Measurements from ENCODE around the gene PDIA4. TPM values are rescaled to one million over a fixed set of nuclear protein-coding genes. Genes with fewer than 3 reads are reported as not detected.

PDIA4 gene
- total RNA-seq, 4 donors from 2014 or later = 48.6 to 61.8 (median 57.4) TPM

DNA sequence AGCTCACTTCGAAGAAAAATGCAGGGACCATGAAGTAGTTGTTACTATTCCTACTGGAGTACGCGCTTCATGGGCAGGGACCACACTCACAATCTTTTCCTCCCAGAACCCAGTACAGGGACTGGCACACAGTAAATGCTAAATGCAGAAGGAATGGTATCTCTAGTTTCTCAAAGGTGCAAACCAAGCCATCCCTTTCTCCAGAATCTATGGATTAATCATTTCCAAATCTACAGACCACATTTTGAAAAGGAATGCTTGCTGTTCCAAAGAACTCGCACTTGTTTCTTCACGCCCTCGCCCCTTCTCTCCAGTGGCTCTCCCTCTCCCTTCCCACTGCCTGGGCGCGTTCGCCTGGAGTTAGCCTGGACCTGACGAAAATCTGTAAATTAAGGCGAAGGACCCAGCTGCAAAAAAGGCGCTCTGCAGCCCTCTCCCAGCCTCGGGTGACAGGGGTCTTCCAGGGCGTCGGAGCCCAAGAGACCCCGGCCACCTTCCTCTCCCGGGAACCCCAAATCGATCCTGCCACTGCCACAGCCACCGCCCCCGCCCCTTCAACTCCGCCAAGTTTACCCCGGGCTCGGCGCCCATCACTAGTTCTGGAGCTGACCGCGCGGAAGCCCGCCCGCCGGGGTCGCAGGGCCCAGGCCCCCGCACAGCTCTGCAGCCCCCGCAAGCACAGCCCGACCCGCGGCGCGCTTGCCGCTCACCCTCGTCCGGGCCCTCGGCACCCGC lies 527 bp downstream of the PDIA4 start:
- no peaks in the 10 kb centered on the region for H3K36me3 ChIP-seq
- WGBS = 1% methylated on average over 16 of the region's 43 CpGs

DNA sequence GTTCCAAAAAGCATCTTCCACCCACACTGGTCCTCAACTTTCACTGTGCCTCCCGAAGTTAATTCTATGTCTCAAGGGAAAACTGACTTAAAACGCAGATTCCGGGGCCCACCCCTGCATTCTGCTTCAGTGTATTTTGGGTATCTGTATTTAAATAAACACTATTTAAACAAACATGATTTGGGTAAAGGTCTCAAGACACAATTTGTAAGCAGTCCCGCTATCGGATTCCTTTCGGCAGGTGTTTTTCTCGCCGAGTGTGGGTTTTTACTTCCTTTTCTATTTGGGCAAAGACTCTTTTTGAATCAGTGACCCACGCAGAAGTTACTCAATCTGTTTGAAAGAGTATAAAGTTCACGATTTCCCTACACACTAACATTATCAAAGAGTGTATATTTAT lies 1.2 kb downstream of the PDIA4 start:
- peak overlapping the region; percentile 95 for H3K4me3 ChIP-seq

More for the DNA sequence above, 527 bp downstream of the PDIA4 start:
- DNase-seq (ENCODE audit: low spot score in 2 of 2) = peak in 1 of 2 donors; percentile 66
- H3K4me3 ChIP-seq = peak overlapping the region; percentile 95
- TF ChIP-seq POLR2AphosphoS5 (IDR thresholded peaks at IDR 0.05) (no peak), EP300 (IDR thresholded peaks at IDR 0.05) (no peak), POLR2A (IDR thresholded peaks at IDR 0.05) (no peak)
- TF ChIP-seq, protein P1, sequence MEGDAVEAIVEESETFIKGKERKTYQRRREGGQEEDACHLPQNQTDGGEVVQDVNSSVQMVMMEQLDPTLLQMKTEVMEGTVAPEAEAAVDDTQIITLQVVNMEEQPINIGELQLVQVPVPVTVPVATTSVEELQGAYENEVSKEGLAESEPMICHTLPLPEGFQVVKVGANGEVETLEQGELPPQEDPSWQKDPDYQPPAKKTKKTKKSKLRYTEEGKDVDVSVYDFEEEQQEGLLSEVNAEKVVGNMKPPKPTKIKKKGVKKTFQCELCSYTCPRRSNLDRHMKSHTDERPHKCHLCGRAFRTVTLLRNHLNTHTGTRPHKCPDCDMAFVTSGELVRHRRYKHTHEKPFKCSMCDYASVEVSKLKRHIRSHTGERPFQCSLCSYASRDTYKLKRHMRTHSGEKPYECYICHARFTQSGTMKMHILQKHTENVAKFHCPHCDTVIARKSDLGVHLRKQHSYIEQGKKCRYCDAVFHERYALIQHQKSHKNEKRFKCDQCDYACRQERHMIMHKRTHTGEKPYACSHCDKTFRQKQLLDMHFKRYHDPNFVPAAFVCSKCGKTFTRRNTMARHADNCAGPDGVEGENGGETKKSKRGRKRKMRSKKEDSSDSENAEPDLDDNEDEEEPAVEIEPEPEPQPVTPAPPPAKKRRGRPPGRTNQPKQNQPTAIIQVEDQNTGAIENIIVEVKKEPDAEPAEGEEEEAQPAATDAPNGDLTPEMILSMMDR (IDR thresholded peaks at IDR 0.05) = no peak
- H3K9me3 ChIP-seq = no peaks in the 10 kb centered on the region
- peak overlapping the region; percentile 92 for H3K27ac ChIP-seq
- H3K27me3 ChIP-seq = no peaks in the 10 kb centered on the region
- peaks cover 29% of the 10 kb centered on the region for H3K4me1 ChIP-seq

DNA sequence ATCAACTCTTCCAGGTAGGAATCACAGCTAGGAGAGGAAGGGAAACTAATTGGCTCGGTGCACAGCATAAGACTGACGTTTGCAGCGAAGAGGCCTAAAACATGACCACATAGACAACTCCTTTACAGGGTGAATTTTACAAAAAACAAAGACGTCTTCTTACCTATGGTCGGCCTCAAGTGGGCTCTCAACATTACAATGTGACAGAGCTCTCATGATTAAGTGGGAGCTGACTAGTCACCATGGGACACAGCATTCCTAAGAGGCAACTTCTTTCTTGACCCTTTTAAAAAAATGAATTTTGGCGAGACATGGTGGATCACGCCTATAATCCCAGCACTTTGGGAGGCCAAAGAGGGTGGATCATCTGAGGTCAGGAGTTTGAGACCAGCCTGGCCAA lies 4.6 kb downstream of the PDIA4 start:
- no peak for DNase-seq (ENCODE audit: low spot score in 2 of 2)
- WGBS = 85% methylated on average over 7 of the region's 7 CpGs
- TF ChIP-seq POLR2A (IDR thresholded peaks at IDR 0.05) (no peak), POLR2AphosphoS5 (IDR thresholded peaks at IDR 0.05) (no peak), EP300 (IDR thresholded peaks at IDR 0.05) (no peak)
- TF ChIP-seq, protein P1 (IDR thresholded peaks at IDR 0.05) = no peak

More for the DNA sequence above, 1.2 kb downstream of the PDIA4 start:
- H3K4me1 ChIP-seq = peaks cover 33% of the 10 kb centered on the region
- H3K27me3 ChIP-seq = no peaks in the 10 kb centered on the region
- WGBS = 31% methylated on average over 10 of the region's 10 CpGs
- DNase-seq (ENCODE audit: low spot score in 2 of 2) = no peak
- no peak for TF ChIP-seq POLR2AphosphoS5 (IDR thresholded peaks at IDR 0.05)
- TF ChIP-seq, protein P1 (IDR thresholded peaks at IDR 0.05) = no peak
- no peak for TF ChIP-seq POLR2A (IDR thresholded peaks at IDR 0.05)
- TF ChIP-seq EP300 (IDR thresholded peaks at IDR 0.05) = no peak
- no peak overlapping the region for H3K27ac ChIP-seq
- no peaks in the 10 kb centered on the region for H3K36me3 ChIP-seq
- H3K9me3 ChIP-seq = no peaks in the 10 kb centered on the region

DNA sequence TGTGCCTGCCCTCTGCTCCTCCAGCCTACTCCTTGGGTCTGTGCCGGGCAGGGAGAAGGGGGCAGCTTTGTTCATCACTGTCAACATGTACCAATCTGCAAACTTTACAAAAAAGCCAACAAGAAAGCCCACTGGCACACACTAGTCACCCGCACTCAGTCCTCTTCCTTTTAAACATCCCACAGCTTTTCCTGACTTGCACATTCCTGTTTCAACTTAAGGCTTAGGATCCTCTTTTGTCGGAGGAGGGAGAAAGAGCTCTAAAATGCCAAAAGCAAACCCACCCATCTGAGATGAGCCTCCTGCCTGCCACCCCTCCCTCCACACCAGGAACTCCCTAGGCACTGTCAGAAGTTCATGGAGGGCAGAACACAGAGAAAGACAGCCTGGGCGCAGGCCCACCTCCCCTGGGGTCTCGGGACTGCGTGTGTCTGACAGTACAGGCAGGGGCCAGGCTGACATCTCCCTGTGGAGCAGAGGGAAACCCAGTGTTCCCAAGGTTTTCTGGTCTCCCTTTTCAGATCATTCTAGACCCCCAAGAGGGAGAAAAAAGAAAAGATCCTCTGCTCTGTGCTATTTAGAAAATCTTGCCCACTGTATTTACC lies 5.4 kb downstream of the PDIA4 start:
- WGBS = 72% methylated on average over 5 of the region's 6 CpGs
- H3K9me3 ChIP-seq = no peaks in the 10 kb centered on the region
- no peak for DNase-seq (ENCODE audit: low spot score in 2 of 2)
- TF ChIP-seq, protein P1 (IDR thresholded peaks at IDR 0.05) = no peak
- no peak for TF ChIP-seq EP300 (IDR thresholded peaks at IDR 0.05)
- TF ChIP-seq POLR2AphosphoS5 (IDR thresholded peaks at IDR 0.05) = no peak
- no peak for TF ChIP-seq POLR2A (IDR thresholded peaks at IDR 0.05)
- H3K36me3 ChIP-seq = peaks cover 29% of the 10 kb centered on the region
- H3K27me3 ChIP-seq = no peaks in the 10 kb centered on the region
- H3K27ac ChIP-seq = no peak overlapping the region
- H3K4me1 ChIP-seq = peaks cover 24% of the 10 kb centered on the region
- H3K4me3 ChIP-seq = no peak overlapping the region

More for the DNA sequence above, 4.6 kb downstream of the PDIA4 start:
- Histone ChIP-seq H3K27ac (no peak overlapping the region), H3K4me1 (peaks cover 25% of the 10 kb centered on the region), H3K4me3 (no peak overlapping the region), H3K27me3 (no peaks in the 10 kb centered on the region), H3K9me3 (no peaks in the 10 kb centered on the region), H3K36me3 (peaks cover 22% of the 10 kb centered on the region)

DNA sequence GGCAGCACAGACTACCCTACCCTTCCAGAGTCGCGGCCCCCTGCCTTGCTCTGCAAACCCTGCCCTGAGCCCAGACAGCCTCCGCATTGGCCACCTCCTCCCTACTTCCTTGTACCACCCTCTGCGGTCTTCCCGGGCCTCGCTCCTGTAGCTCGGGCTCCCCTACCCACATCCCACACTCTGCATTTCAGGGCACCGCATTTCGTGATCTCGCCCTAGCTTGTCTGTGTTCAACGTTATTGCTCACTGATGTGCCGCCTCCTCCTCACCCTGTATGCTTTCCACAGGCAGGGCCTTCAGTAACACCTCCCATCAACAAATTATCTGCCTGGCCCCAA lies 6.6 kb downstream of the PDIA4 start:
- 71% methylated on average over 12 of the region's 12 CpGs for WGBS
- Histone ChIP-seq H3K27me3 (no peaks in the 10 kb centered on the region), H3K9me3 (no peaks in the 10 kb centered on the region), H3K4me3 (no peak overlapping the region), H3K4me1 (peaks cover 13% of the 10 kb centered on the region), H3K27ac (no peak overlapping the region), H3K36me3 (peaks cover 34% of the 10 kb centered on the region)
- DNase-seq (ENCODE audit: low spot score in 2 of 2) = no peak
- no peak for TF ChIP-seq POLR2A (IDR thresholded peaks at IDR 0.05)
- no peak for TF ChIP-seq EP300 (IDR thresholded peaks at IDR 0.05)
- TF ChIP-seq, protein P1 (IDR thresholded peaks at IDR 0.05) = no peak
- TF ChIP-seq POLR2AphosphoS5 (IDR thresholded peaks at IDR 0.05) = no peak
